HG02642 (cell line): ENCODE results near the gene EFNA3.

Experiments used
- ATAC-seq: cut with Tn5 transposase; IDR thresholded peaks from one replicate; pipeline ENCODE4 v1.9.1; 2021; ENCODE audit warnings: mild to moderate bottlenecking; ENCODE audit not compliant: unreplicated experiment, poor library complexity

Gene EFNA3

GRCh38 chr1:155064111-155064831 lies 14.4 kb upstream of the EFNA3 start:
- peak; percentile 14 for ATAC-seq

- ATAC-seq: no peak
These were observed 13.7 kb upstream of the EFNA3 start for GRCh38 chr1:155064832-155065429.

DNA sequence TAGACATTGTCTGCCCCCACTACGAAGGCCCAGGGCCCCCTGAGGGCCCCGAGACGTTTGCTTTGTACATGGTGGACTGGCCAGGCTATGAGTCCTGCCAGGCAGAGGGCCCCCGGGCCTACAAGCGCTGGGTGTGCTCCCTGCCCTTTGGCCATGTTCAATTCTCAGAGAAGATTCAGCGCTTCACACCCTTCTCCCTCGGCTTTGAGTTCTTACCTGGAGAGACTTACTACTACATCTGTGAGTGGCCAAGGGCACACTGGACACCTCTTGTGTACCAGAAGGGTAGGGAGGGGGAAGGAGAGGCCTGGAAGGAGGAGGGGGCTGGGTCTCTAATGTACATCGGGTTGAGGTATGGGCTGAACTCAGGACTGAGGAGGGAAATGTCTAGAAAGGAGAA lies 11.9 kb upstream of the EFNA3 start:
- ATAC-seq: no peak

DNA sequence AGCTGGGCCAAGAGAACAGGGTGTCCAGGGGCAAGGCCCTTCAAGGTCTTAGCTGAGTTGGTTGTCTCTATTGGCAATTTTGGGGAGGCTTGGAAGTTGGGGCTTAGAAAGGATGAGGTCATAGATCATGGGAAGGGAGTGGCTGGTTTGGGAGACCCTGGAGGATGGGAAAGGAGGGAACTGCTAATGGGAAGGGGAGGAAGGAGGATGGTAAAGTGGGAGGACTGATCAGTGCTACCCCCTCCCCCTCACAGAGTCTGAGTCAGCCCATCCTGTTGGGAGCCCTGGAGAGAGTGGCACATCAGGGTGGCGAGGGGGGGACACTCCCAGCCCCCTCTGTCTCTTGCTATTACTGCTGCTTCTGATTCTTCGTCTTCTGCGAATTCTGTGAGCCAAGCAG lies 10.0 kb upstream of the EFNA3 start:
- ATAC-seq: no peak

DNA sequence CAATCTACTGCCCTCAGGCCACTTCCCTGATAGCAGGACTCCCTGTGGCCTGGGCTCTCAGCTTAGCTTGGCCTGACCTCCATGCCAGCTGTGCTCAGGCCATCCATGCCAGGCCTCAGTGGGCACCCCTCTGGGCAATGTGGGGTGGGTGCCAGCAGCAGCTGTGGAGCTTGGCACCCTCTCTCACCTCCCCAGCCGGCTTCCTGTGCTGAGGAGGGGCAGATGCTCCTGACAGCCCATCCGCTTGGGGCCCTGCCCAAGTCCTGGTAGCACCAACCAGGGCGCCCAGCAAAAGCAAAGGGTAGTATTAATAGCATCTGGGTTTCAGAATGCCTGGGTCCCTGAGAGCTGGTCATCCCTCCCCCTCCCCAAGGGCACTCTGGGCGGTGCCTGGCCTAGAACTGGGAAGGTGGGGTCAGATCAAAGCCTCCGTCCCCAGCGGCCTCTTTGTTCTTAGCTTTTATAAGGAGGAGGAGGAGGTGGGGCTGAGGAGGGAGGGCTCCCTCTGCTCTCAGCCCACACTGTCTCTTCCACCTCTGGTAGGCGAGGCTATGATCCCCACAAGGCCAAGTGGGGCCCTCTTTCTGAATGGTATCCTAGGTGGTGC lies 9.0 kb upstream of the EFNA3 start:
- no peak for ATAC-seq

DNA sequence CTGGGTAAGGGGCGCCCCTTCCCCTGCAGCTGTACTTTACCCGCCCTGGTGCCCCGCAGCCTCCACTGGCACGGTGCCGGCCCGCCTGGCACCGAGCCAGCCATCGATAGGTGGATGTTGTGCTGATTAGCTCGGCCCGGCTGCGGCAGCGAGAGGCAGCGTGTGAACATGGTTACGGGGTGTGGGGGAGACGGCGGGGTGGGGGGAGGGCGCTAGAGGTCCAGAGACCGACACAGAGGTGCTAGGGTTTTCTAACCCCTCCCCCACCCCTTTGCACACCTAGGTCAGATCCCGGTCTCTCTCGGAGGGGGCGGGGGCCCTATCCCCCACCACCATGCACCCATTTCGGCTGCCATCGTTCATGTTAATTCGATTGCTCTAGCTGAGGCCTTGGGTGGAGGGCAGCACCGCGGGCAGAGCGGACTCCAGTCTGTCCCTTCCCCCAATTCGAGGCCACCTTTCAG lies 8.4 kb upstream of the EFNA3 start:
- no peak for ATAC-seq

DNA sequence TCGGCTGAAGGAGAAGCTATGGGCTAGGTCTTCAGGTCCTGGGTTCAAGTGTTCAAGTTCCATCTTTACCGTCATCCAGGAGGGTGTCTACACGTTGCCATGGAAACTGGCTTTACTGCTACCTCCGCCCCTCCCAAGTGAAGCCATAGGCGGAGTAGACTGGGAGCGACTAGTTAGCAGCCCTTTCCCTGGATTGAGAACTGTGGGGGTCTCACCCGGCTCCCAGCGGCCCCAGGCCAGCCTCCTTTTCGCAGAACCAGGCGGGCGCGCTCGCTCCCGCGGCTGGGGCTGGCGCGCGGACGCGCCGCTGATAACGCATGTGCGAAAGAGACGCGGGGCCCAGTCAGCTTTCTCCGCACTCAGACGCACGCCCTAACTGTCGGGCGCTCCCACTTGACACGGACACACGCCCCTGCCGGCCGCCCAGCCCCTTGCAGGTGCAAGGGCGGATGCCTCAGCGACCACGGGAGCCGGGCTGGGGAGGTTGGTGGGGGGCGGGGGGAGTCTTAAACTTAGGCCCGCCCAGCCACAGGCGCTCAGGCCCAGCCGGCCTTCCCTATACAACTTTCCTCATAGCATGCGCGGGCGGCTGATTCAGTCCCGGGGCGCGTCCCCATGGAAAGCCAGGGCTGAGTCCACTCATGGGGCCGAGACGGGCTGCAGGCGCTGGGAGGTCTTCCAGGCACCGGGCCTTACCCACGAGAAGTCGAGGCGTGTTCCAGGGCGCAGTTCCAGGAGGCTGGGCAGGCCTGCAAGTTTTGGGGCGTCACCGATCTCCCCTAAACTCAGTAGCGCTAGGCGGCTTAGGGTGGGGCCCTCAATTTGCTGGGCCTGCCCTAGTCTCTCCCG lies 7.7 kb upstream of the EFNA3 start:
- ATAC-seq: no peak

DNA sequence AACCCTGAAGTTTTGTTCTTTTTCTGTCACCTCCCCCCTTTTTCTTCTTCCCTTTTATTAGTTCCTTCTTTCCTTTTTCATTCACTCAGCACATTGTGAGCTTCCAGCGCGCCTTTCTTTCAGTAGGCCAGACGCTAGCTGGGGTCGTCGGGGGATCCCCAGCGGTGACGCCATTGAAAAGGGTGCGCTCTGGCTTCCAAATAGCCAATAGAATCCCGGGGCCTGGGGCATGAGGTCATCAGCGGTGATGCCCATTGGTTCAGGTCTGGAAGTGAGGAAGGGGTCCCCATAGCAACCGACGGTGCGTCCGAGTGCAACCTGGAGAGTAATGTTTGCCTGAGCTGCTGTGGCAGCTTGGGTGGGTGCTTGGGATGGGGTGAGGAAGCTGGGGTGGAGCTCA lies 6.9 kb upstream of the EFNA3 start:
- no peak for ATAC-seq

GRCh38 chr1:155072531-155073289 lies 5.9 kb upstream of the EFNA3 start:
- no peak for ATAC-seq

DNA sequence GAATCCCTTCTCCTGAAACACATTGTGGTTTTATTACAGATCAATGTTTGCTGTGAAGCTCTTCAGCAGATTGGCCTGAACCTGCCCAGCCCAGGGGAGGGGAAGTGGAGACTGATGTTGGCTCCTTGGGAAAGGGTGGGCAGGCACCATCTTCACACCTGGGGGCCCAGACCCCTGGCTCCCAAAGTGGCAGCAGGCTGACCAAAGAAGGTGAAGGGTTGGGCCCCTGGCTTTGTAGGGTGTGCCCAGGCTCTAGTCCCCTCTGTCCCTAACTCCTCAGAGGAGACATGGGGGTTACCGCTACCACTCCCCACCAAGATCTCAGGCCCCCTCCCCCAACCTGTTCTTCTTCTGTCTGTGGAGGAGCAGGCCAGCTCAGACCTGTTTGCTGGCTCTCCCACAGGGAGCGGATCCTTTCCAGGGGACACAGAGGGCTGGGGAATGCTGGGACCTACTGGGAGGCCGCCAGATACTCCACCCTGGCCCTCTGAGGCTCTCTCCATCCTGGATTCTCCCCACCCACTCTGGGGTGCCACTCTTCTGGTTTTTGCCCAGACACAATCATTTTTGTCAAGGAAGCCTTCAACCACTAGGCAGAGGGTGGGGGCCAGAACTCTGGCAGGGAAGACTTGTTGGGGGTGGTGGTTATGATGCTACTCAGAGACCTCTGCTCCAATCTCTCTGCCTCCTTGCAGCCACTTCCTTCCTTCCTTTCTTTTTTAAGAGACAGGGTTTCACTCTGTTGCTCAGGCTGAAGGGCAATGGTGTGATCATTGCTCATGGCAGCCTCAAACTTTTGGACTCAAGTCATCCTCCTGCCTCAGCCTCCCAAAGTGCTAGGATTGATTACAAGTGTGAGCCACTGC lies 5.0 kb upstream of the EFNA3 start:
- ATAC-seq: no peak

GRCh38 chr1:155075535-155075934 lies 3.1 kb upstream of the EFNA3 start:
- ATAC-seq: no peak

GRCh38 chr1:155076371-155076770 lies 2.3 kb upstream of the EFNA3 start:
- ATAC-seq: no peak

DNA sequence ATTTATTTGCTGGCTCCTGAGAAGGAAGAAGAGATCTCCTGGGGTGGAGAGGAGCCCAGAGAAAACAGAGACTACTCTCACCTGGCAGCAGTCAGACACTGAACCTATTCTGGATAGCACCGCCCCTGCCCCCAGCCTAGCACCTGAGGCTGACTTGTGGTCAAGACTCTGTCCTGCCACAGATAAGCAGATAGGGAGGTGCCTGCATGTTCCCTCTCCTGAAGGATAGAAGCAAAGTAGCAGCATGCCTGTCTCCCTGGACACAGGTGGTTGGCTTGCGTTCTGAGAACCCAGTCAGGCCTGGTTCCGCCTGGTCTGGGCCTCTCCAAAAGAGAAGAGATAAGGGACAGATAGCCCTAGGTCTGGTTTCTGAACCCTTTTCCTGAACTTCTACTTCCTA lies 1.3 kb upstream of the EFNA3 start:
- no peak for ATAC-seq

- no peak for ATAC-seq
These were observed 735 bp upstream of the EFNA3 start for GRCh38 chr1:155077758-155078445.

DNA sequence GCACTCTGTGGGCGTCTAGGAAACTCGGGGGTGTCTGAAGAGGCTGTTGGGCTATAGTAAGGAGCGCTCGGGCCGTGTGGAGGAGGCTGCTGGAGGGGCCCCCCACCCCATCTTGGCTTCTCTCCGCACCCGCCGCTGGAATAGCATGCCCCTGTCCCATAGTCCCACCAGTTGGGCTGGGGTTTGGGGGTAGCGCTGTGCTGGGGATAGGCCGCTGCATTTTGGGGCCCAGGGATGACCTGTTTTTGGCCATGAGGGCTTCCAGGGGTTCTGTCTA lies 511 bp downstream of the EFNA3 start:
- ATAC-seq: no peak

GRCh38 chr1:155079487-155080311 lies 1.1 kb downstream of the EFNA3 start:
- no peak for ATAC-seq

DNA sequence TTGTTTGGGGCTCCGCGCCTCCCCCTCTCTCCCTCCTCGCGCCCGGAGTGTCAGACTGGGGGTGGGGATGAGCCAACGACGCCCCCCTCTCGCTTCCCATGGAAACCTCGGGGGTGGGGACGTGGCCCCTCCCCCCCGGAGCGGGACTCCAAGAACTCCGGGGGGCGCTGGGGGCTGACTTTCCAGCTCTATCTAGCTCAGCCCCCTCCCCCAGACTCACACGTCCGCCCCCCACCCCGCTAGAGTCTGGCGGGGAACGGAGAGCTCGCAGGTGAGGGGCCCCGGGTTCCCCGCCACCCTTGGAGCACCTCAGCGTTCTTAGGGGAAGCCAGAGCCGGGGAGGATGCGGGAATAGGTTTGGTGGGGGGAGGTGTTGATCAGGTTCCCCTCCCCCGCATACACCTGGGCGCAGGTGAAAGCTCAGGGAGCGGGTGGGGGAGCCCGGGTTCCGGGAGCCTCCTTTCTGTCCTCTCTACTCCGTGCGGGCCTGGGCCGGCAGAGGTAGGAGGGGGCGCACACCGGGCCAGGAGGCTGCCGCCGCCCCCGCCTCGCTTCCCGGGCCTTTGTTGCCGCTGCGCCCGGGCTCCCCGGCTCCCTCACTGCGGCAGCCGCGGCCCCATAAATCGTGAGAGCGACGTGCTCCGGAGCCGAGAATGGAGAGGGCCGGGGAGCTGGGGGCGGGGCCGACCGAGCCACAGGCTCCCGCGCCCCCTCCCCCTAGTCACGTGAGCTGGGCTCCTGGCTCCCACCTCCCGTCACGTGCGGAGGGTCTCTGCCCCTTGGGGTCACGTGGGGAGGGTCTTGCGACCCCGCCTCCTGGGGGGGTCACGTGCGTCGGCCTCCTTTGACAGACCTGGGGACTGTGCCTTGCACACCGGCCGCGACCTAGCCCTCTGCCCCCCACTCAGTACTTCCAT lies 1.9 kb downstream of the EFNA3 start:
- ATAC-seq: no peak
